Activated CD4-positive, alpha-beta T cell treated with anti-CD3 and anti-CD28 coated beads, Interleukin-2, amount 10 ng/mL, durations not matched to agents 24 days and 14 days (primary cell): ENCODE results near the gene DPH3. TPM values are rescaled to one million over a fixed set of nuclear protein-coding genes. Genes with fewer than 3 reads are reported as not detected.
A peak's percentile ranks its signal among the peaks of the same experiment; 100 is the strongest.

Experiments used
- DNase-seq: peaks from one replicate; pipeline ENCODE4 v3.0.0; 2022
- H3K27ac Mint-ChIP-seq: one replicate; pipeline ENCODE4 v1.8.0; 2022; ENCODE audit warnings: mild to moderate bottlenecking, mixed read lengths
- H3K27me3 Mint-ChIP-seq: one replicate; pipeline ENCODE4 v1.8.0; 2022; ENCODE audit warnings: mixed read lengths
- H3K36me3 Mint-ChIP-seq: one replicate; pipeline ENCODE4 v1.8.0; 2022; ENCODE audit warnings: low read depth, mild to moderate bottlenecking, mixed read lengths
- H3K4me1 Mint-ChIP-seq: one replicate; pipeline ENCODE4 v1.8.0; 2021; ENCODE audit warnings: mixed read lengths
- H3K4me3 Mint-ChIP-seq: one replicate; pipeline ENCODE4 v1.8.0; 2022; ENCODE audit warnings: mild to moderate bottlenecking, moderate library complexity, mixed read lengths
- H3K9me3 Mint-ChIP-seq: one replicate; pipeline ENCODE4 v1.8.0; 2021; ENCODE audit warnings: mixed read lengths
- intact Hi-C: fragments of 100-400 bp; cut with micrococcal nuclease; formaldehyde crosslinking; loops from one replicate; pipeline ENCODE4 v1.15.1; 2023
- total RNA-seq: library from RNA; stranded (reverse); gene quantifications from 2 replicates; pipeline ENCODE4 v1.2.3, GENCODE V29; 2022

Gene DPH3
- total RNA-seq, 1 donor from 2014 or later, result 30.1 TPM

- Mint-ChIP-seq H3K36me3 (peaks cover 34% of the 10 kb centered on the region), H3K27ac (peak overlapping the region; percentile 92), H3K4me3 (peak overlapping the region; percentile 93)
Measured at GRCh38 chr3:16286751-16287543, 22.2 kb upstream of the DPH3 start.

GRCh38 chr3:16286161-16286560 is 21.4 kb upstream of the DPH3 start:
- H3K9me3 Mint-ChIP-seq, result no peaks in the 10 kb centered on the region
- peak overlapping the region; percentile 92 for H3K27ac Mint-ChIP-seq
- peaks cover 33% of the 10 kb centered on the region for H3K36me3 Mint-ChIP-seq
- intact Hi-C loops, result loop anchor here (1.0 to 10.0 kb wide), 7 partner anchors 15 to 869 kb away; partner anchors contain the start of gene OXNAD1
- DNase-seq, result peak; percentile 91
- peak overlapping the region; percentile 93 for H3K4me3 Mint-ChIP-seq
- H3K27me3 Mint-ChIP-seq, result no peaks in the 10 kb centered on the region
- H3K4me1 Mint-ChIP-seq, result peaks cover 58% of the 10 kb centered on the region

More at GRCh38 chr3:16286751-16287543, 22.2 kb upstream of the DPH3 start:
- H3K4me1 Mint-ChIP-seq, result peaks cover 64% of the 10 kb centered on the region
- H3K27me3 Mint-ChIP-seq, result no peaks in the 10 kb centered on the region
- H3K9me3 Mint-ChIP-seq, result no peaks in the 10 kb centered on the region
- intact Hi-C loops, result loop anchor here (1.0 to 10.0 kb wide), 7 partner anchors 14 to 868 kb away; partner anchors contain the start of gene OXNAD1
- DNase-seq, result peak; percentile 70

- Mint-ChIP-seq H3K9me3 (no peaks in the 10 kb centered on the region), H3K27ac (peak overlapping the region; percentile 77), H3K27me3 (no peaks in the 10 kb centered on the region), H3K4me3 (peak overlapping the region; percentile 41), H3K4me1 (peaks cover 47% of the 10 kb centered on the region), H3K36me3 (peaks cover 29% of the 10 kb centered on the region)
- intact Hi-C loops, result loop anchor here (5.0 to 10.0 kb wide), 3 partner anchors 183 to 870 kb away; no protein-coding TSS in a partner anchor
- DNase-seq, result peak; percentile 50
Measured at GRCh38 chr3:16284633-16285032, 19.9 kb upstream of the DPH3 start.

GRCh38 chr3:16280671-16281070 is 15.9 kb upstream of the DPH3 start:
- Mint-ChIP-seq H3K27me3 (no peaks in the 10 kb centered on the region), H3K27ac (no peak overlapping the region), H3K36me3 (peaks cover 24% of the 10 kb centered on the region), H3K9me3 (no peaks in the 10 kb centered on the region), H3K4me1 (peaks cover 14% of the 10 kb centered on the region), H3K4me3 (no peak overlapping the region)
- intact Hi-C loops, result loop anchor here (10.0 kb wide), 1 partner anchor 874 kb away; no protein-coding TSS in a partner anchor
- DNase-seq, result no peak

- Mint-ChIP-seq H3K4me1 (peaks cover 3% of the 10 kb centered on the region), H3K4me3 (no peak overlapping the region)
- intact Hi-C loops, result no loop called here
Measured at GRCh38 chr3:16279010-16279801, 14.5 kb upstream of the DPH3 start.

GRCh38 chr3:16277471-16277870 is 12.7 kb upstream of the DPH3 start:
- Mint-ChIP-seq H3K4me3 (no peak overlapping the region), H3K27ac (no peak overlapping the region), H3K9me3 (no peaks in the 10 kb centered on the region), H3K27me3 (no peaks in the 10 kb centered on the region), H3K4me1 (no peaks in the 10 kb centered on the region), H3K36me3 (peaks cover 24% of the 10 kb centered on the region)
- intact Hi-C loops, result no loop called here
- no peak for DNase-seq

More at GRCh38 chr3:16279010-16279801, 14.5 kb upstream of the DPH3 start:
- Mint-ChIP-seq H3K9me3 (no peaks in the 10 kb centered on the region), H3K36me3 (peaks cover 28% of the 10 kb centered on the region), H3K27ac (no peak overlapping the region), H3K27me3 (no peaks in the 10 kb centered on the region)
- DNase-seq, result peak; percentile 48

- H3K4me1 Mint-ChIP-seq, result no peaks in the 10 kb centered on the region
- no peak overlapping the region for H3K4me3 Mint-ChIP-seq
- intact Hi-C loops, result no loop called here
- no peak for DNase-seq
- no peak overlapping the region for H3K27ac Mint-ChIP-seq
- no peaks in the 10 kb centered on the region for H3K9me3 Mint-ChIP-seq
- peaks cover 37% of the 10 kb centered on the region for H3K36me3 Mint-ChIP-seq
- H3K27me3 Mint-ChIP-seq, result no peaks in the 10 kb centered on the region
Measured at GRCh38 chr3:16273867-16274266, 9.1 kb upstream of the DPH3 start.

- no peaks in the 10 kb centered on the region for H3K27me3 Mint-ChIP-seq
- peaks cover 5% of the 10 kb centered on the region for H3K4me1 Mint-ChIP-seq
- peaks cover 33% of the 10 kb centered on the region for H3K36me3 Mint-ChIP-seq
- intact Hi-C loops, result no loop called here
- no peak overlapping the region for H3K4me3 Mint-ChIP-seq
- no peaks in the 10 kb centered on the region for H3K9me3 Mint-ChIP-seq
- no peak for DNase-seq
- no peak overlapping the region for H3K27ac Mint-ChIP-seq
Measured at GRCh38 chr3:16272588-16272987, 7.8 kb upstream of the DPH3 start.

- H3K4me1 Mint-ChIP-seq, result peaks cover 19% of the 10 kb centered on the region
- peak; percentile 48 for DNase-seq
- peaks cover 30% of the 10 kb centered on the region for H3K36me3 Mint-ChIP-seq
- no peak overlapping the region for H3K4me3 Mint-ChIP-seq
- H3K27ac Mint-ChIP-seq, result no peak overlapping the region
- intact Hi-C loops, result no loop called here
- no peaks in the 10 kb centered on the region for H3K9me3 Mint-ChIP-seq
- H3K27me3 Mint-ChIP-seq, result no peaks in the 10 kb centered on the region
Measured at GRCh38 chr3:16270855-16271254, 6.1 kb upstream of the DPH3 start.

- DNase-seq, result peak; percentile 62
- H3K27me3 Mint-ChIP-seq, result no peaks in the 10 kb centered on the region
- H3K4me1 Mint-ChIP-seq, result peaks cover 28% of the 10 kb centered on the region
- intact Hi-C loops, result loop anchor here (5.0 to 10.0 kb wide), 6 partner anchors 36 to 1612 kb away; partner anchors contain the start of genes CCDC174 and TBC1D5
- no peaks in the 10 kb centered on the region for H3K9me3 Mint-ChIP-seq
- H3K27ac Mint-ChIP-seq, result peak overlapping the region; percentile 8
- H3K4me3 Mint-ChIP-seq, result no peak overlapping the region
- peaks cover 15% of the 10 kb centered on the region for H3K36me3 Mint-ChIP-seq
Measured at GRCh38 chr3:16266714-16267113, 2.0 kb upstream of the DPH3 start.

- Mint-ChIP-seq H3K27ac (peak overlapping the region; percentile 98), H3K4me3 (peak overlapping the region; percentile 97), H3K4me1 (peaks cover 31% of the 10 kb centered on the region), H3K36me3 (peaks cover 12% of the 10 kb centered on the region), H3K27me3 (no peaks in the 10 kb centered on the region), H3K9me3 (no peaks in the 10 kb centered on the region)
- DNase-seq, result no peak
- intact Hi-C loops, result loop anchor here (1.0 to 10.0 kb wide), 8 partner anchors 21 to 1611 kb away; partner anchors contain the start of genes CCDC174 and TBC1D5
Measured at GRCh38 chr3:16265455-16265786, 678 bp upstream of the DPH3 start.

- no peak for DNase-seq
- H3K9me3 Mint-ChIP-seq, result no peaks in the 10 kb centered on the region
- peaks cover 12% of the 10 kb centered on the region for H3K36me3 Mint-ChIP-seq
- intact Hi-C loops, result loop anchor here (2.0 to 10.0 kb wide), 3 partner anchors 55 to 1609 kb away; partner anchors contain the start of genes CCDC174 and TBC1D5
- peak overlapping the region; percentile 98 for H3K27ac Mint-ChIP-seq
- peaks cover 33% of the 10 kb centered on the region for H3K4me1 Mint-ChIP-seq
- H3K4me3 Mint-ChIP-seq, result peak overlapping the region; percentile 97
- H3K27me3 Mint-ChIP-seq, result no peaks in the 10 kb centered on the region
Measured at GRCh38 chr3:16264174-16264707, 502 bp downstream of the DPH3 start.

GRCh38 chr3:16262174-16262573 is 2.6 kb downstream of the DPH3 start:
- intact Hi-C loops, result loop anchor here (10.0 kb wide), 2 partner anchors 1483 to 1607 kb away; partner anchors contain the start of genes CCDC174 and TBC1D5
- no peak overlapping the region for H3K4me3 Mint-ChIP-seq
- no peaks in the 10 kb centered on the region for H3K27me3 Mint-ChIP-seq
- H3K9me3 Mint-ChIP-seq, result no peaks in the 10 kb centered on the region
- peaks cover 27% of the 10 kb centered on the region for H3K4me1 Mint-ChIP-seq
- peaks cover 14% of the 10 kb centered on the region for H3K36me3 Mint-ChIP-seq
- DNase-seq, result no peak
- no peak overlapping the region for H3K27ac Mint-ChIP-seq
